Testis (tissue), 3 donors: ENCODE results near the gene ATP13A4. TPM values are rescaled to one million over a fixed set of nuclear protein-coding genes. Genes with fewer than 3 reads are reported as not detected.

ENCODE experiments used
- DNase-seq: peaks from one replicate; pipeline ENCODE4 v3.0.0-alpha.2; 2019
- H3K27ac ChIP-seq, 2 donors: fragments of 200-600 bp; sonication (generic); one replicate each; pipeline ENCODE4 v1.5.1; 2019
- H3K27me3 ChIP-seq: fragments of 200-600 bp; sonication (generic); one replicate; pipeline ENCODE4 v1.5.1; 2019
- H3K36me3 ChIP-seq: fragments of 200-600 bp; sonication (generic); one replicate; pipeline ENCODE4 v1.5.1; 2017; ENCODE audit warnings: low read depth; ENCODE audit errors: missing control alignments
- H3K4me1 ChIP-seq: fragments of 200-600 bp; sonication (generic); one replicate; pipeline ENCODE4 v1.5.1; 2019
- H3K4me3 ChIP-seq, 2 donors: fragments of 200-600 bp; sonication (generic); one replicate each; pipeline ENCODE4 v1.5.1; 2017 to 2019
- H3K9me3 ChIP-seq: fragments of 200-600 bp; sonication (generic); one replicate; pipeline ENCODE4 v1.5.1; 2017
- CTCF ChIP-seq, 3 experiments: fragments of 450-650 bp in 2 of 3; fragments of 200-600 bp in 1 of 3; sonication (generic) in 1 of 3; IDR thresholded peaks; one replicate each; pipeline ENCODE4 v1.5.1; 2016 to 2019; ENCODE audit warnings: antibody characterized with exemption in 3 of 3, mild to moderate bottlenecking in 2 of 3, moderate library complexity in 1 of 3
- POLR2A ChIP-seq: fragments of 450-650 bp; IDR thresholded peaks from one replicate; pipeline ENCODE4 v1.6.1; 2017; ENCODE audit warnings: antibody characterized with exemption, mild to moderate bottlenecking, moderate library complexity
- WGBS, 2 donors: methylation state at CpG; one replicate each; pipeline ENCODE4 v1.1.5; 2018; 5-methylcytosine and 5-hydroxymethylcytosine counted together
- intact Hi-C: fragments of 100-400 bp; cut with DNase I; formaldehyde crosslinking; loops from one replicate; pipeline ENCODE4 v1.15.1; 2023; ENCODE audit warnings: low total_unique reads
- polyA plus RNA-seq: library from polyadenylated mRNA; stranded (reverse); fragments of 350-450 nt; fragmentation: Illumina TruSeq; extraction: RNeasy Lipid Tissue Mini Kit (QIAGEN cat#74804); gene quantifications from one replicate; pipeline ENCODE4 v1.2.3, GENCODE V29; 2014; ENCODE audit warnings: low read depth, low replicate concordance; ENCODE audit not compliant: insufficient read depth
- total RNA-seq, 2 donors: library from RNA; depleted of rRNA; stranded (reverse); fragments of >200 nt; gene quantifications; one replicate each; pipeline ENCODE4 v1.2.3, GENCODE V29; 2016

Gene ATP13A4
- total and polyA plus RNA-seq, 3 donors from 2014 or later: 0.98 to 4.1 (median 1.9) TPM

GRCh38 chr3:193572426-193572908 is 17.8 kb upstream of the ATP13A4 start:
- intact Hi-C loops: no loop called here
- no peak overlapping the region for H3K27ac ChIP-seq
- no peaks in the 10 kb centered on the region for H3K4me1 ChIP-seq
- no peaks in the 10 kb centered on the region for H3K36me3 ChIP-seq
- no peak for TF ChIP-seq POLR2A
- TF ChIP-seq CTCF (IDR thresholded peaks at IDR 0.05): peak; percentile 43 to 77 (median 70)
- H3K4me3 ChIP-seq: no peak overlapping the region
- DNase-seq: peak; percentile 70
- H3K9me3 ChIP-seq: no peaks in the 10 kb centered on the region
- H3K27me3 ChIP-seq: no peaks in the 10 kb centered on the region
- WGBS, 2 donors: 26 to 28% methylated on average over 10 of the region's 10 CpGs

- H3K4me3 ChIP-seq: no peak overlapping the region
- TF ChIP-seq POLR2A (no peak), CTCF (IDR thresholded peaks at IDR 0.05) (no peak)
- H3K4me1 ChIP-seq: no peaks in the 10 kb centered on the region
- no peak for DNase-seq
- H3K36me3 ChIP-seq: no peaks in the 10 kb centered on the region
- H3K27ac ChIP-seq: no peak overlapping the region
- H3K27me3 ChIP-seq: no peaks in the 10 kb centered on the region
- intact Hi-C loops: no loop called here
- H3K9me3 ChIP-seq: no peaks in the 10 kb centered on the region
- WGBS, 2 donors: 80 to 89% methylated on average over 2 of the region's 2 CpGs
These were observed 14.4 kb upstream of the ATP13A4 start for GRCh38 chr3:193569119-193569518.

GRCh38 chr3:193564012-193564411 is 9.3 kb upstream of the ATP13A4 start:
- no peak for DNase-seq

GRCh38 chr3:193563426-193563825 is 8.7 kb upstream of the ATP13A4 start:
- no peak overlapping the region for H3K27ac ChIP-seq
- TF ChIP-seq CTCF (IDR thresholded peaks at IDR 0.05) (no peak), POLR2A (no peak)
- no peaks in the 10 kb centered on the region for H3K36me3 ChIP-seq
- DNase-seq: no peak
- no peak overlapping the region for H3K4me3 ChIP-seq
- no peaks in the 10 kb centered on the region for H3K9me3 ChIP-seq
- WGBS, 2 donors: 77 to 83% methylated on average over 3 of the region's 3 CpGs
- H3K27me3 ChIP-seq: no peaks in the 10 kb centered on the region
- no peaks in the 10 kb centered on the region for H3K4me1 ChIP-seq
- intact Hi-C loops: no loop called here

More at GRCh38 chr3:193564012-193564411, 9.3 kb upstream of the ATP13A4 start:
- Histone ChIP-seq H3K9me3 (no peaks in the 10 kb centered on the region), H3K27ac (no peak overlapping the region), H3K4me1 (no peaks in the 10 kb centered on the region), H3K27me3 (no peaks in the 10 kb centered on the region), H3K36me3 (no peaks in the 10 kb centered on the region), H3K4me3 (no peak overlapping the region)
- TF ChIP-seq POLR2A (no peak), CTCF (IDR thresholded peaks at IDR 0.05) (no peak)
- 69 to 88% methylated on average over 1 of the region's 1 CpG for WGBS, 2 donors
- intact Hi-C loops: no loop called here

GRCh38 chr3:193560870-193561269 is 6.2 kb upstream of the ATP13A4 start:
- H3K9me3 ChIP-seq: no peaks in the 10 kb centered on the region

More at GRCh38 chr3:193560870-193561269, 6.2 kb upstream of the ATP13A4 start:
- intact Hi-C loops: no loop called here
- H3K27ac ChIP-seq: no peak overlapping the region
- no peaks in the 10 kb centered on the region for H3K27me3 ChIP-seq
- no peak for DNase-seq
- WGBS, 2 donors: 78 to 83% methylated on average over 1 to 4 of the region's 4 CpGs
- H3K36me3 ChIP-seq: no peaks in the 10 kb centered on the region
- TF ChIP-seq CTCF (IDR thresholded peaks at IDR 0.05) (no peak), POLR2A (no peak)
- no peak overlapping the region for H3K4me3 ChIP-seq
- no peaks in the 10 kb centered on the region for H3K4me1 ChIP-seq
